ENCODE data around the gene PHACTR3.

DNA sequence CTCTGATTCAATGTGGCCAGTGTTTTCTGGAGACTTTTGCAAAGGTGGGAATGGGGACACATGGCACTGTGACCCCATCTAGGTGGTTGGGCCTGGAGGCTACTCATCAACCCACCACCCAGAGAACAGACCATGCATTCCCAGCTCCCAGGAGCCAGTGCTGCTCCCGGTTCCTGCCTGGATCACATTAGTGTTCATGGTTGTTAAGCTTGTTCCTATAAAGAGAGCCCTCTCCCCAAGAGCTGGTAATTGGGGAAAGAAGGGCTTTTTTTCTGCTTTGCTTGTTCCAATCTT, 102.0 kb downstream of the PHACTR3 start:
- TF ChIP-seq, protein P1, sequence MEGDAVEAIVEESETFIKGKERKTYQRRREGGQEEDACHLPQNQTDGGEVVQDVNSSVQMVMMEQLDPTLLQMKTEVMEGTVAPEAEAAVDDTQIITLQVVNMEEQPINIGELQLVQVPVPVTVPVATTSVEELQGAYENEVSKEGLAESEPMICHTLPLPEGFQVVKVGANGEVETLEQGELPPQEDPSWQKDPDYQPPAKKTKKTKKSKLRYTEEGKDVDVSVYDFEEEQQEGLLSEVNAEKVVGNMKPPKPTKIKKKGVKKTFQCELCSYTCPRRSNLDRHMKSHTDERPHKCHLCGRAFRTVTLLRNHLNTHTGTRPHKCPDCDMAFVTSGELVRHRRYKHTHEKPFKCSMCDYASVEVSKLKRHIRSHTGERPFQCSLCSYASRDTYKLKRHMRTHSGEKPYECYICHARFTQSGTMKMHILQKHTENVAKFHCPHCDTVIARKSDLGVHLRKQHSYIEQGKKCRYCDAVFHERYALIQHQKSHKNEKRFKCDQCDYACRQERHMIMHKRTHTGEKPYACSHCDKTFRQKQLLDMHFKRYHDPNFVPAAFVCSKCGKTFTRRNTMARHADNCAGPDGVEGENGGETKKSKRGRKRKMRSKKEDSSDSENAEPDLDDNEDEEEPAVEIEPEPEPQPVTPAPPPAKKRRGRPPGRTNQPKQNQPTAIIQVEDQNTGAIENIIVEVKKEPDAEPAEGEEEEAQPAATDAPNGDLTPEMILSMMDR (IDR thresholded peaks at IDR 0.05; ENCODE audit: extremely low read depth in 1 of 2, insufficient read depth in 1 of 2, low read depth in 1 of 2, low read length in 2 of 2): no peak
- TF ChIP-seq POLR2A (IDR thresholded peaks at IDR 0.05; ENCODE audit: low read depth, low read length) (no peak), POLR2AphosphoS5 (IDR thresholded peaks at IDR 0.05; ENCODE audit: insufficient read depth, low read depth, low read length) (no peak), JUN (IDR thresholded peaks at IDR 0.05; ENCODE audit: borderline replicate concordance, insufficient read depth, insufficient read length, low read depth) (no peak), MAX (IDR thresholded peaks at IDR 0.05; ENCODE audit: insufficient read depth, insufficient read length) (no peak), EZH2 (IDR thresholded peaks at IDR 0.05; ENCODE audit: borderline replicate concordance, low read depth, low read length, severe bottlenecking) (no peak), MYC (IDR thresholded peaks at IDR 0.05; ENCODE audit: low read depth, low read length) (no peak), FOS (IDR thresholded peaks at IDR 0.05; ENCODE audit: borderline replicate concordance, insufficient read depth, low read length) (no peak)
